ENCODE results near the gene IL22. TPM values are rescaled to one million over a fixed set of nuclear protein-coding genes. Genes with fewer than 3 reads are reported as not detected.

Gene IL22
- total RNA-seq, 1 experiment from 2014 or later, result not detected

DNA sequence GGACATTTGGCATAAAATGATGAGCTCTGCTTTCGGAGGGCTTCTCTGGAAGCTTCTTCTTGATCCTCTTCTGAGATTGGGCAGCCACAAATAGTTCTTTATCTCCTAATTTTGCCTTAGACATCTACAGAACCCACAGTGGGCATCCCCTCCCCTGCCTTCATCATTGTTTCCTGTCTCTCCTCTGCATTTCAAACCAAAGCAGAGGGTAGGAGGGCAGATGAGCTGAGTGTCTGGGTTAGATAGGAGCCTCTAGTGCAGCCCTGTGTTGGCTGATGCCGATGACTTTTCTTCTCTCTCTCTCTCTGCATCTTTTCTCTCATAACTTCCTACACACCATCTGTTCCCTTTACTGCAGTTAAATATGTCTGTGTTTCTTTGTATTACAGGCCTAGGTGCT is 19.3 kb downstream of the IL22 start:
- ChIA-PET POLR2A (ENCODE audit: low non-redundant PET) (no interaction called here), CTCF (no interaction called here)
- Histone ChIP-seq H3K9me3 (ENCODE audit: low read depth, low read length, poor library complexity, severe bottlenecking) (no peaks in the 10 kb centered on the region), H3K27ac (ENCODE audit: low read depth, low read length, poor library complexity, severe bottlenecking) (no peak overlapping the region), H3K4me3 (ENCODE audit: low read depth, low read length, poor library complexity, severe bottlenecking) (no peak overlapping the region), H3K4me1 (ENCODE audit: insufficient read depth, low read length, poor library complexity, severe bottlenecking) (no peaks in the 10 kb centered on the region), H3K36me3 (ENCODE audit: insufficient read depth, low read length, poor library complexity, severe bottlenecking) (no peaks in the 10 kb centered on the region), H3K27me3 (replicated peaks; ENCODE audit: insufficient read depth, low read depth, low read length, poor library complexity) (no peaks in the 10 kb centered on the region)
- intact Hi-C loops (cut with micrococcal nuclease; ENCODE audit: unreplicated experiment), result no loop called here
- TF ChIP-seq EZH2 (IDR thresholded peaks at IDR 0.05; ENCODE audit: borderline replicate concordance, low read depth, low read length, poor library complexity, severe bottlenecking) (no peak), CTCF (conservative IDR thresholded peaks at IDR 0.05; ENCODE audit: low read depth, low read length) (no peak)
- no peak for DNase-seq (ENCODE audit: low spot score)
- no TSS peak for BruUV-seq (replicated peaks)

- DNase-seq (ENCODE audit: low spot score), result no peak
- intact Hi-C loops (cut with micrococcal nuclease; ENCODE audit: unreplicated experiment), result no loop called here
- no peak overlapping the region for H3K27ac ChIP-seq (ENCODE audit: low read depth, low read length, poor library complexity, severe bottlenecking)
- H3K36me3 ChIP-seq (ENCODE audit: insufficient read depth, low read length, poor library complexity, severe bottlenecking), result no peaks in the 10 kb centered on the region
- H3K27me3 ChIP-seq (replicated peaks; ENCODE audit: insufficient read depth, low read depth, low read length, poor library complexity), result no peaks in the 10 kb centered on the region
- no peaks in the 10 kb centered on the region for H3K9me3 ChIP-seq (ENCODE audit: low read depth, low read length, poor library complexity, severe bottlenecking)
- no peak overlapping the region for H3K4me3 ChIP-seq (ENCODE audit: low read depth, low read length, poor library complexity, severe bottlenecking)
- no TSS peak for BruUV-seq (replicated peaks)
- no peak for TF ChIP-seq EZH2 (IDR thresholded peaks at IDR 0.05; ENCODE audit: borderline replicate concordance, low read depth, low read length, poor library complexity, severe bottlenecking)
- no peak for TF ChIP-seq CTCF (conservative IDR thresholded peaks at IDR 0.05; ENCODE audit: low read depth, low read length)
- CTCF ChIA-PET, result no interaction called here
- H3K4me1 ChIP-seq (ENCODE audit: insufficient read depth, low read length, poor library complexity, severe bottlenecking), result no peaks in the 10 kb centered on the region
- POLR2A ChIA-PET (ENCODE audit: low non-redundant PET), result no interaction called here
Observed at GRCh38 chr12:68233498-68233897, 19.9 kb downstream of the IL22 start.

DNA sequence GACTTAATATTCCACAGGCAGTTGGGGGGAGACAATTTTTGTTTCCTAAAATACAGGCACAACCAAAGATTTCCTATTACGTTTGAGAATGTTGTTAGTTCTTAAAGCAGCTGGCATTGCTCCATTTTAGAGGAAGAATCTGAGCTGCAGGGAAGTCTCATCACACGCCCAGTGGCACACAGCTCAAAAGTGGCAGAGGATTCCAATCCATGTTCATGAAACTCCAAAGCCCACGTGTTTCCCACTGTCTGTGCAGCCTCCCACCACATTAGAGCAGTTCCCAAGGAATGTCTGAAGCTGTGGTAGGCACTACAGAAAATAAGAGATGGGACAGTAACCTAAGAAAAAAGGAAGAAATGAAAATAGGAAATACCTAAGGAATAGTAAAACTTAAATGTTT is 21.7 kb downstream of the IL22 start:
- ChIA-PET POLR2A (ENCODE audit: low non-redundant PET) (interaction anchor here (0.6 kb wide), 1 partner anchor 100 kb away, joined by 3 read pairs; no protein-coding TSS in a partner anchor), CTCF (no interaction called here)
- BruUV-seq (replicated peaks), result no TSS peak
- no peak for DNase-seq (ENCODE audit: low spot score)
- Histone ChIP-seq H3K9me3 (ENCODE audit: low read depth, low read length, poor library complexity, severe bottlenecking) (no peaks in the 10 kb centered on the region), H3K4me1 (ENCODE audit: insufficient read depth, low read length, poor library complexity, severe bottlenecking) (no peaks in the 10 kb centered on the region), H3K27me3 (replicated peaks; ENCODE audit: insufficient read depth, low read depth, low read length, poor library complexity) (no peaks in the 10 kb centered on the region), H3K4me3 (ENCODE audit: low read depth, low read length, poor library complexity, severe bottlenecking) (no peak overlapping the region), H3K36me3 (ENCODE audit: insufficient read depth, low read length, poor library complexity, severe bottlenecking) (no peaks in the 10 kb centered on the region), H3K27ac (ENCODE audit: low read depth, low read length, poor library complexity, severe bottlenecking) (no peak overlapping the region)
- TF ChIP-seq EZH2 (IDR thresholded peaks at IDR 0.05; ENCODE audit: borderline replicate concordance, low read depth, low read length, poor library complexity, severe bottlenecking) (no peak), CTCF (conservative IDR thresholded peaks at IDR 0.05; ENCODE audit: low read depth, low read length) (no peak)
- intact Hi-C loops (cut with micrococcal nuclease; ENCODE audit: unreplicated experiment), result no loop called here

Data from A673 (cell line).